CD14-positive monocyte (primary cell): Measurements from ENCODE around the gene KSR2. TPM values are rescaled to one million over a fixed set of nuclear protein-coding genes. Genes with fewer than 3 reads are reported as not detected.

Source experiments
- DNase-seq, 3 donors: peaks; one replicate each; pipeline ENCODE4 v3.0.0-alpha.2; 2011 to 2022
- H2AFZ ChIP-seq: 2 replicates; pipeline ENCODE4 v1.6.0; 2012; ENCODE audit warnings: mild to moderate bottlenecking, low read depth, low read length, inconsistent platforms; ENCODE audit not compliant: insufficient read depth, poor library complexity, severe bottlenecking
- H3K27ac ChIP-seq, 2 donors: 1 replicate in 1 of 2; 2 replicates in 1 of 2; pipeline ENCODE4 v1.5.1; 2012 to 2013; ENCODE audit warnings: low read length in 2 of 2, control low read depth in 1 of 2, inconsistent platforms in 1 of 2, low read depth in 1 of 2, mild to moderate bottlenecking in 1 of 2
- H3K27me3 ChIP-seq, 2 donors: one replicate each; pipeline versions ENCODE4 v1.6.0 to v1.6.1; 2011 to 2013; ENCODE audit warnings: low read length in 2 of 2; ENCODE audit not compliant: control insufficient read depth in 2 of 2, insufficient read depth in 2 of 2
- H3K36me3 ChIP-seq, 2 donors: replicated peaks in 1 of 2; 1 replicate in 1 of 2; 2 replicates in 1 of 2; pipeline versions ENCODE4 v1.5.1 to v1.6.1; 2012 to 2013; ENCODE audit warnings: low read length in 2 of 2, control low read depth in 1 of 2, inconsistent platforms in 1 of 2, mild to moderate bottlenecking in 1 of 2; ENCODE audit not compliant: insufficient read depth in 2 of 2, control insufficient read depth in 1 of 2
- H3K4me1 ChIP-seq, 2 donors: 1 replicate in 1 of 2; 2 replicates in 1 of 2; pipeline versions ENCODE4 v1.5.1 to v1.6.1; 2012 to 2013; ENCODE audit warnings: low read length in 2 of 2, control low read depth in 1 of 2, inconsistent platforms in 1 of 2, mild to moderate bottlenecking in 1 of 2, moderate library complexity in 1 of 2; ENCODE audit not compliant: insufficient read depth in 2 of 2, control insufficient read depth in 1 of 2
- H3K4me2 ChIP-seq: replicated peaks from 2 replicates; pipeline ENCODE3; 2012; ENCODE audit warnings: low read length, moderate library complexity, mild to moderate bottlenecking; ENCODE audit not compliant: poor library complexity, severe bottlenecking; ENCODE audit errors: extremely low read depth
- H3K4me3 ChIP-seq, 3 experiments: fragments of 200-600 bp in 1 of 3; sonication (generic) in 1 of 3; replicated peaks in 1 of 3; 1 replicate in 2 of 3; 2 replicates in 1 of 3; pipeline ENCODE4 v1.5.1; 2011 to 2013; ENCODE audit warnings: low read length in 3 of 3, mild to moderate bottlenecking in 3 of 3, control low read depth in 2 of 3, low read depth in 2 of 3, inconsistent platforms in 1 of 3, moderate library complexity in 1 of 3
- H3K79me2 ChIP-seq: 2 replicates; pipeline ENCODE4 v1.6.0; 2012; ENCODE audit warnings: mild to moderate bottlenecking, control low read depth, inconsistent platforms, low read length, moderate library complexity; ENCODE audit not compliant: insufficient read depth
- H3K9ac ChIP-seq: 2 replicates; pipeline ENCODE4 v1.6.0; 2017; ENCODE audit warnings: low read length, mild to moderate bottlenecking; ENCODE audit not compliant: insufficient read depth, poor library complexity, severe bottlenecking
- H3K9me3 ChIP-seq, 2 donors: replicated peaks in 1 of 2; 1 replicate in 1 of 2; 2 replicates in 1 of 2; pipeline versions ENCODE4 v1.5.1 to v1.6.1; 2012 to 2013; ENCODE audit warnings: low read length in 2 of 2, control low read depth in 1 of 2; ENCODE audit not compliant: control insufficient read depth in 1 of 2, insufficient read depth in 1 of 2
- H4K20me1 ChIP-seq: 2 replicates; pipeline ENCODE4 v1.6.0; 2012; ENCODE audit warnings: mild to moderate bottlenecking, low read length, control low read depth, moderate library complexity; ENCODE audit not compliant: insufficient read depth
- H3K27ac Mint-ChIP-seq, 7 donors: one replicate each; pipeline ENCODE4 v1.8.0; 2020; ENCODE audit warnings: mild to moderate bottlenecking in 7 of 7, mixed read lengths in 7 of 7, moderate library complexity in 6 of 7, inconsistent platforms in 2 of 7
- H3K27me3 Mint-ChIP-seq, 3 donors: one replicate each; pipeline ENCODE4 v1.8.0; 2021 to 2022; ENCODE audit warnings: low read depth in 3 of 3, mild to moderate bottlenecking in 3 of 3, mixed read lengths in 3 of 3, moderate library complexity in 3 of 3, inconsistent platforms in 1 of 3
- H3K36me3 Mint-ChIP-seq, 2 donors: one replicate each; pipeline ENCODE4 v1.8.0; 2020; ENCODE audit warnings: mixed read lengths in 2 of 2, inconsistent platforms in 1 of 2, mild to moderate bottlenecking in 1 of 2
- H3K4me1 Mint-ChIP-seq: one replicate; pipeline ENCODE4 v1.8.0; 2020; ENCODE audit warnings: mild to moderate bottlenecking, mixed read lengths
- H3K4me3 Mint-ChIP-seq, 2 donors: one replicate each; pipeline ENCODE4 v1.8.0; 2020; ENCODE audit warnings: mild to moderate bottlenecking in 2 of 2, mixed read lengths in 2 of 2, moderate library complexity in 1 of 2
- H3K9me3 Mint-ChIP-seq, 7 donors: one replicate each; pipeline ENCODE4 v1.8.0; 2020 to 2022; ENCODE audit warnings: mixed read lengths in 7 of 7, mild to moderate bottlenecking in 6 of 7, moderate library complexity in 6 of 7, inconsistent platforms in 2 of 7
- WGBS: methylation state at CpG from one replicate; pipeline ENCODE4 v1.1.5; 2013; ENCODE audit warnings: missing lambda C conversion rate; ENCODE audit not compliant: insufficient coverage; 5-methylcytosine and 5-hydroxymethylcytosine counted together
- intact Hi-C, 2 donors: fragments of 100-400 bp; cut with micrococcal nuclease; formaldehyde crosslinking; loops; one replicate each; pipeline versions ENCODE4 v1.15.0 to v1.15.1; 2023
- polyA plus RNA-seq, 3 donors: library from polyadenylated mRNA; depleted of rRNA in 1 of 3; unstranded in 2 of 3; stranded (reverse) in 1 of 3; fragments of 300-500 nt in 2 of 3; fragments of >200 nt in 1 of 3; fragmentation: Illumina TruSeq in 2 of 3; gene quantifications; 1 replicate in 2 of 3; 2 replicates in 1 of 3; pipeline ENCODE4 v1.2.3, GENCODE V29; 2012 to 2021
- TF ChIP-seq, protein P1 (sequence below): fragments of 200-600 bp; IDR thresholded peaks from one replicate; pipeline ENCODE4 v1.8.0; 2022; ENCODE audit warnings: antibody characterized with exemption, mild to moderate bottlenecking

Gene KSR2
- polyA plus RNA-seq, 3 donors = not detected

DNA sequence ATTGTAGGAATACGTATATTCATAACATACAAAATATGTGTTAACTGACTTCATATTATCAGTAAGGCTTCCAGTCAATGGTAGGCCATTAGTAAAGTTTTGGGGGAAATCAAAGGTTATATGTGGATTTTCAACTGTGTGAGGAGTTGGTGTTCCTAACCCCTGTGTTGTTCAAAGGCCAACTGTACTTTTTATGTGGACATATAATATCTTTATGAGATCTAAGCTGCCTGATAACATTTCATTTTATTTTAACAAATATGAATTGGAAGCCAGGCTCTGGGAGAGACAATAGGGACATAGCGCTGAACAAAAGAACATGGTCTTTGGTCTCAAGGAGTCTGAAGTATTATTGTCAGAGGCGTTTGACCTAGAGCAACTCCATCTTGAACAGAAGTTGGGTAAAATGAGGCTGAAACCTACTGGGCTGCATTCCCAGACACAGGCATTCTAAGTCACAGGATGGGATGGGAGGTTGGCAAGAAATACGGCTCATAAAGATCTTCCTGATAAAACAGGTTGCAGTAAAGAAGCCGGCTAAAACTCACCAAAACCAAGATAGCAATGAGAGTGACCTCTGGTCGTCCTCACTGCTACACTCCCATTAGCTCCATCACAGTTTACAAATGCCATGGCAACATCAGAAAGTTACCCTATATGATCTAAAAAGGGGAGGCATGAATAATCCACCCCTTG is 147.2 kb downstream of the KSR2 start:
- no peaks in the 10 kb centered on the region for H3K9me3 ChIP-seq
- H3K4me3 ChIP-seq = no peak overlapping the region
- H3K9me3 Mint-ChIP-seq = peaks cover 0 to 4% (median 0%) of the 10 kb centered on the region in 7 donors
- intact Hi-C loops = no loop called here
- DNase-seq = no peak
- TF ChIP-seq, protein P1, sequence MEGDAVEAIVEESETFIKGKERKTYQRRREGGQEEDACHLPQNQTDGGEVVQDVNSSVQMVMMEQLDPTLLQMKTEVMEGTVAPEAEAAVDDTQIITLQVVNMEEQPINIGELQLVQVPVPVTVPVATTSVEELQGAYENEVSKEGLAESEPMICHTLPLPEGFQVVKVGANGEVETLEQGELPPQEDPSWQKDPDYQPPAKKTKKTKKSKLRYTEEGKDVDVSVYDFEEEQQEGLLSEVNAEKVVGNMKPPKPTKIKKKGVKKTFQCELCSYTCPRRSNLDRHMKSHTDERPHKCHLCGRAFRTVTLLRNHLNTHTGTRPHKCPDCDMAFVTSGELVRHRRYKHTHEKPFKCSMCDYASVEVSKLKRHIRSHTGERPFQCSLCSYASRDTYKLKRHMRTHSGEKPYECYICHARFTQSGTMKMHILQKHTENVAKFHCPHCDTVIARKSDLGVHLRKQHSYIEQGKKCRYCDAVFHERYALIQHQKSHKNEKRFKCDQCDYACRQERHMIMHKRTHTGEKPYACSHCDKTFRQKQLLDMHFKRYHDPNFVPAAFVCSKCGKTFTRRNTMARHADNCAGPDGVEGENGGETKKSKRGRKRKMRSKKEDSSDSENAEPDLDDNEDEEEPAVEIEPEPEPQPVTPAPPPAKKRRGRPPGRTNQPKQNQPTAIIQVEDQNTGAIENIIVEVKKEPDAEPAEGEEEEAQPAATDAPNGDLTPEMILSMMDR = no peak
- H3K4me3 Mint-ChIP-seq = no peak overlapping the region
- H3K36me3 Mint-ChIP-seq = no peaks in the 10 kb centered on the region
- no peaks in the 10 kb centered on the region for H3K27me3 ChIP-seq
- H3K4me1 ChIP-seq = no peaks in the 10 kb centered on the region
- no peak overlapping the region for H3K9ac ChIP-seq
- H3K4me2 ChIP-seq = no peak overlapping the region
- no peak overlapping the region for H2AFZ ChIP-seq
- peaks cover 0 to 2% (median 1%) of the 10 kb centered on the region in 3 donors for H3K27me3 Mint-ChIP-seq
- H3K4me1 Mint-ChIP-seq = no peaks in the 10 kb centered on the region
- H3K79me2 ChIP-seq = no peaks in the 10 kb centered on the region
- no peaks in the 10 kb centered on the region for H4K20me1 ChIP-seq
- H3K27ac Mint-ChIP-seq = no peak overlapping the region
- H3K36me3 ChIP-seq = no peaks in the 10 kb centered on the region
- no peak overlapping the region for H3K27ac ChIP-seq
- 94% methylated on average over 2 of the region's 6 CpGs for WGBS

DNA sequence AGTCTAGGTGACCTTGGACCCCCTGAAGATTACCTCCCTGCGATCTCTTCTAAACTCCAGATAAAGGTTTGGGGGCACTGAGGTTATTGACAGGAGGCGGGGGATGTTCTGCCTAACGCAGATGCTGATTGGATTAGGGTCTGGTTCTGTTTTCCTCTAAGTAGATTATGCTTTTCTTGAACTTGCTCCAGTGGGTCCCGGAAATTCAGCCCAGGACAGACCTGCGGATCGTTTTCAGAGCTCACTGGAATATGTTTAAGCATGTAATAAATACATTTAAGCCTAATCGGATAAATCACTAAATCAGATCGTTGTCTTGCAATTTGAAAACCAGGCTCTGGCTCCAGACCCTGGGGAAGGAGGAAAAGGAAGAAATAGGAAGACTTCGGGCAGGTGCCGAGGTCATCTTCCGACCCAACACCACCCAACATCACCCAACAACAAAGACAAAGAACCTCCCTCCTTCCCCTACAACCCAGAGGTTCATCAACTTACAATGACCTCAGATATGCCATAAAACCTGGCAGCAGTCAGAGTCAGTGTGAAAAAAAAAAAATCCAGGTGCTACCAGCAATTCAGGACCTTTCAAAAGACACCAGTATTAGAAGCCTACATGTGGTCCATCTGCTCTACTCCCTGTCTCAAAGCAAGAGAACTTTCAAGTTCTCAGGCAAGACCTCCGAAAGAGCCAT is 148.4 kb downstream of the KSR2 start:
- H3K9me3 ChIP-seq = no peaks in the 10 kb centered on the region
- no peak overlapping the region for H2AFZ ChIP-seq
- H3K27me3 ChIP-seq = no peaks in the 10 kb centered on the region
- H4K20me1 ChIP-seq = no peaks in the 10 kb centered on the region
- no peaks in the 10 kb centered on the region for H3K4me1 Mint-ChIP-seq
- no peak overlapping the region for H3K4me3 ChIP-seq
- H3K4me2 ChIP-seq = no peak overlapping the region
- TF ChIP-seq, protein P1 = no peak
- H3K27ac ChIP-seq = no peak overlapping the region
- no peaks in the 10 kb centered on the region for H3K79me2 ChIP-seq
- no peak overlapping the region for H3K9ac ChIP-seq
- no peaks in the 10 kb centered on the region for H3K36me3 ChIP-seq
- peaks cover 1 to 5% (median 4%) of the 10 kb centered on the region in 3 donors for H3K27me3 Mint-ChIP-seq
- no peaks in the 10 kb centered on the region for H3K4me1 ChIP-seq
- H3K4me3 Mint-ChIP-seq = no peak overlapping the region
- no peak overlapping the region for H3K27ac Mint-ChIP-seq
- intact Hi-C loops = no loop called here
- no peaks in the 10 kb centered on the region for H3K36me3 Mint-ChIP-seq
- H3K9me3 Mint-ChIP-seq = peaks cover 0 to 8% (median 2%) of the 10 kb centered on the region in 7 donors
- WGBS = 83% methylated on average over 1 of the region's 12 CpGs
- DNase-seq = no peak
